ENCODE results near the gene KRTAP10-4.

DNA sequence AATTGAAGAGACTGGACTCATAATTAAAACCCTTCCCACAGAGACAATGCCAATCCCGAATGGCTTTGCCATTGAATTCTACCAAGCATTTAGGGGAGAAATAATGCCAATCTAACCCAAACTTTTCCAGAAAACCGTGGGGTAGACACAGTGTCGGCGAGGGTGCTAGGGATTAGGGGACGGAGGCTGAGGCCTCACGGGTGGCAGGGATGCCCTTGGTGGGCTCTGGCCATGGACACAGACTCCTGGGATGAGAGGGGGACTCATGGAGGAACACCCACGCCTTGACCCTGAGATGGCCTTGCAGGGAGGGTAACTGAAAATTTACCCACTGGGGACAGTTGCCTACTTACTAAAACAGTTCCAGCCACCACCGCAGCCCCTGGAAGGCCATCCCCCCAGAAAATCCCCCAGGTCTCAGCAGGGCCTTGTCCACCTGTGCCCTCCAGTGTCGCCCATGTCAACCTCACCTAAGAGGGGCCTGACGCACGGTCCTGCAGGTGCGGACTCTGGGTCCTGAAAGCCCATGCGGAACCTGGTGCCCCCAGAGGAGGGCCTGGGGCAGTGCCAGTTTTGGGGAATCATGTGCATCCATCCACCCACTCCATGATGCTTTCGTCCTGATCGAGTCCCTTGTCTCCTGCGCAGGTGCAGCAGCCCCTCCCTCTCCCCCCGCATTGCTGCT lies 5.0 kb downstream of the KRTAP10-4 start:
- TF ChIP-seq CTCF (IDR thresholded peaks at IDR 0.05; ENCODE audit: extremely low read depth in 1 of 2, insufficient read depth in 1 of 2, low read depth in 1 of 2, low read length in 2 of 2) (no peak), POLR2A (IDR thresholded peaks at IDR 0.05; ENCODE audit: low read depth, low read length) (no peak), POLR2AphosphoS5 (IDR thresholded peaks at IDR 0.05; ENCODE audit: insufficient read depth, low read depth, low read length) (no peak)

Measured in endothelial cell of umbilical vein (primary cell).